HG03039 (cell line): ENCODE results near the gene CMIP.

Experiments
- ATAC-seq: cut with Tn5 transposase; IDR thresholded peaks from one replicate; pipeline ENCODE4 v1.9.1; 2021; ENCODE audit warnings: mild to moderate bottlenecking, moderate library complexity; ENCODE audit not compliant: unreplicated experiment

The CMIP gene

GRCh38 chr16:81599034-81599744 is 154.6 kb downstream of the CMIP start:
- no peak for ATAC-seq

- no peak for ATAC-seq
These were observed 155.7 kb downstream of the CMIP start for GRCh38 chr16:81600275-81600674.

GRCh38 chr16:81601008-81601428 is 156.4 kb downstream of the CMIP start:
- no peak for ATAC-seq

- no peak for ATAC-seq
These were observed 157.1 kb downstream of the CMIP start for GRCh38 chr16:81601601-81602255.

- ATAC-seq: no peak
These were observed 157.7 kb downstream of the CMIP start for GRCh38 chr16:81602256-81602776.

- ATAC-seq: no peak
These were observed 158.2 kb downstream of the CMIP start for GRCh38 chr16:81602792-81603191.

GRCh38 chr16:81604960-81605383 is 160.4 kb downstream of the CMIP start:
- no peak for ATAC-seq

GRCh38 chr16:81606039-81606438 is 161.4 kb downstream of the CMIP start:
- ATAC-seq: no peak

GRCh38 chr16:81607006-81607405 is 162.4 kb downstream of the CMIP start:
- ATAC-seq: no peak

GRCh38 chr16:81607805-81608522 is 163.4 kb downstream of the CMIP start:
- ATAC-seq: no peak

- no peak for ATAC-seq
These were observed 164.1 kb downstream of the CMIP start for GRCh38 chr16:81608523-81609209.

- no peak for ATAC-seq
These were observed 164.8 kb downstream of the CMIP start for GRCh38 chr16:81609323-81609892.

- no peak for ATAC-seq
These were observed 165.7 kb downstream of the CMIP start for GRCh38 chr16:81610144-81610842.

GRCh38 chr16:81610936-81611335 is 166.3 kb downstream of the CMIP start:
- no peak for ATAC-seq

GRCh38 chr16:81611721-81612120 is 167.1 kb downstream of the CMIP start:
- no peak for ATAC-seq

GRCh38 chr16:81612351-81613163 is 167.9 kb downstream of the CMIP start:
- no peak for ATAC-seq

- no peak for ATAC-seq
These were observed 169.6 kb downstream of the CMIP start for GRCh38 chr16:81614171-81614570.

- no peak for ATAC-seq
These were observed 170.2 kb downstream of the CMIP start for GRCh38 chr16:81614654-81615359.

GRCh38 chr16:81615411-81615810 is 170.8 kb downstream of the CMIP start:
- ATAC-seq: no peak
